Liver (tissue), 9 donors: ENCODE data around the gene MGAT5. TPM values are rescaled to one million over a fixed set of nuclear protein-coding genes. Genes with fewer than 3 reads are reported as not detected.

ENCODE experiments used
- DNase-seq: peaks from one replicate; pipeline ENCODE4 v3.0.0-alpha.2; 2017; ENCODE audit warnings: low spot score
- H3K27ac ChIP-seq, 2 donors: one replicate each; pipeline ENCODE4 v1.7.0; 2013; ENCODE audit warnings: inconsistent platforms in 2 of 2, low read length in 2 of 2, control low read depth in 1 of 2, low read depth in 1 of 2, mild to moderate bottlenecking in 1 of 2
- H3K27me3 ChIP-seq, 4 donors: one replicate each; pipeline versions ENCODE4 v1.6.1 to v1.7.0; 2013; ENCODE audit warnings: low read length in 3 of 4, inconsistent platforms in 1 of 4, mild to moderate bottlenecking in 1 of 4, moderate library complexity in 1 of 4; ENCODE audit not compliant: control insufficient read depth in 4 of 4, insufficient read depth in 4 of 4
- H3K36me3 ChIP-seq, 4 donors: one replicate each; pipeline versions ENCODE4 v1.6.1 to v1.7.0; 2013; ENCODE audit warnings: low read length in 3 of 4, mild to moderate bottlenecking in 3 of 4, low read depth in 1 of 4, moderate library complexity in 1 of 4; ENCODE audit not compliant: control insufficient read depth in 4 of 4, insufficient read depth in 3 of 4
- H3K4me1 ChIP-seq, 4 donors: one replicate each; pipeline versions ENCODE4 v1.6.1 to v1.7.0; 2013; ENCODE audit warnings: low read length in 3 of 4, mild to moderate bottlenecking in 3 of 4, moderate library complexity in 1 of 4; ENCODE audit not compliant: control insufficient read depth in 4 of 4, insufficient read depth in 4 of 4
- H3K4me3 ChIP-seq, 3 donors: one replicate each; pipeline versions ENCODE4 v1.6.1 to v1.7.0; 2013; ENCODE audit warnings: low read length in 3 of 3, control low read depth in 1 of 3, low read depth in 1 of 3, mild to moderate bottlenecking in 1 of 3
- H3K9ac ChIP-seq, 2 donors: one replicate each; pipeline ENCODE4 v1.7.0; 2013; ENCODE audit warnings: low read length in 2 of 2, mild to moderate bottlenecking in 2 of 2, moderate library complexity in 2 of 2, control low read depth in 1 of 2, low read depth in 1 of 2
- H3K9me3 ChIP-seq, 4 donors: one replicate each; pipeline versions ENCODE4 v1.6.1 to v1.7.0; 2013; ENCODE audit warnings: low read length in 3 of 4; ENCODE audit not compliant: control insufficient read depth in 4 of 4
- EGR1 ChIP-seq, 2 donors: IDR thresholded peaks; 2 replicates each; pipeline ENCODE4 v1.6.1; 2016 to 2018; ENCODE audit warnings: antibody characterized with exemption in 2 of 2, low read depth in 2 of 2
- FOXA1 ChIP-seq: IDR thresholded peaks from 2 replicates; pipeline ENCODE4 v1.6.1; 2016; ENCODE audit warnings: antibody characterized with exemption
- FOXA2 ChIP-seq: IDR thresholded peaks from 2 replicates; pipeline ENCODE4 v1.6.1; 2016; ENCODE audit warnings: antibody characterized with exemption
- GABPA ChIP-seq, 2 donors: IDR thresholded peaks in 1 of 2; conservative IDR thresholded peaks in 1 of 2; 2 replicates each; pipeline ENCODE4 v1.6.1; 2016; ENCODE audit warnings: antibody characterized with exemption in 2 of 2, mild to moderate bottlenecking in 1 of 2, moderate library complexity in 1 of 2
- HNF4A ChIP-seq, 2 donors: conservative IDR thresholded peaks; 2 replicates each; pipeline ENCODE4 v1.6.1; 2016; ENCODE audit warnings: antibody characterized with exemption in 2 of 2, mild to moderate bottlenecking in 2 of 2
- HNF4G ChIP-seq: IDR thresholded peaks from 2 replicates; pipeline ENCODE4 v1.6.1; 2016; ENCODE audit warnings: antibody characterized with exemption
- JUND ChIP-seq, 2 donors: IDR thresholded peaks; 2 replicates each; pipeline ENCODE4 v1.6.1; 2016; ENCODE audit warnings: antibody characterized with exemption in 2 of 2
- NR2F2 ChIP-seq: IDR thresholded peaks from 2 replicates; pipeline ENCODE4 v1.6.1; 2016; ENCODE audit warnings: antibody characterized with exemption
- RAD21 ChIP-seq, 2 donors: IDR thresholded peaks; 2 replicates each; pipeline ENCODE4 v1.6.1; 2016; ENCODE audit warnings: antibody characterized with exemption in 2 of 2, mild to moderate bottlenecking in 2 of 2
- RXRA ChIP-seq, 2 donors: IDR thresholded peaks; 2 replicates each; pipeline ENCODE4 v1.6.1; 2017 to 2018; ENCODE audit warnings: antibody characterized with exemption in 2 of 2, mild to moderate bottlenecking in 1 of 2
- SP1 ChIP-seq: IDR thresholded peaks from 2 replicates; pipeline ENCODE4 v1.6.1; 2018; ENCODE audit warnings: antibody characterized with exemption, mild to moderate bottlenecking
- TAF1 ChIP-seq: conservative IDR thresholded peaks from 2 replicates; pipeline ENCODE4 v1.6.1; 2016; ENCODE audit warnings: antibody characterized with exemption, mild to moderate bottlenecking
- YY1 ChIP-seq: IDR thresholded peaks from 2 replicates; pipeline ENCODE4 v1.6.1; 2016; ENCODE audit warnings: antibody characterized with exemption, mild to moderate bottlenecking
- WGBS: extraction: QIAGEN DNeasy Blood & Tissue Kit; methylation state at CpG from one replicate; pipeline ENCODE4 v1.1.7; 2013; 5-methylcytosine and 5-hydroxymethylcytosine counted together
- polyA plus RNA-seq, 2 donors: library from polyadenylated mRNA; stranded (reverse) in 1 of 2; unstranded in 1 of 2; fragments of 200-250 nt in 1 of 2; fragments of >200 nt in 1 of 2; fragmentation: Nextera tagmentation in 1 of 2; extraction: Ambion mirVana in 1 of 2; gene quantifications; one replicate each; pipeline versions ENCODE4 v1.2.1 to v1.2.3, GENCODE V29; 2013 to 2015
- total RNA-seq, 2 donors: library from RNA; depleted of rRNA; stranded (reverse); fragments of >200 nt; gene quantifications; one replicate each; pipeline ENCODE4 v1.2.3, GENCODE V29; 2014
- TF ChIP-seq, protein P1 (sequence below): IDR thresholded peaks from 2 replicates; pipeline ENCODE4 v1.6.1; 2016; ENCODE audit warnings: antibody characterized with exemption
- TF ChIP-seq, protein P2 (sequence below): IDR thresholded peaks from 2 replicates; pipeline ENCODE4 v1.6.1; 2016; ENCODE audit warnings: antibody characterized with exemption
- TF ChIP-seq, protein P3 (sequence below): IDR thresholded peaks from 2 replicates; pipeline ENCODE4 v1.6.1; 2016; ENCODE audit warnings: antibody characterized with exemption, mild to moderate bottlenecking
- TF ChIP-seq, protein P4 (sequence below): IDR thresholded peaks from 2 replicates; pipeline ENCODE4 v1.6.1; 2016; ENCODE audit warnings: antibody characterized with exemption
- TF ChIP-seq, protein P5 (sequence below): fragments of 150-350 bp; IDR thresholded peaks from 2 replicates; pipeline ENCODE4 v1.5.1; 2017; ENCODE audit warnings: improper control_type of control experiment, low read depth, low read length; ENCODE audit not compliant: missing input control
- donor health status: healthy.
- donor health status: healthy.
- donor health status: healthy.
- donor health status: healthy.
- donor health status: healthy.

MGAT5 gene
- total and polyA plus RNA-seq, 4 donors, result 1.8 to 12.7 (median 5.6) TPM

DNA sequence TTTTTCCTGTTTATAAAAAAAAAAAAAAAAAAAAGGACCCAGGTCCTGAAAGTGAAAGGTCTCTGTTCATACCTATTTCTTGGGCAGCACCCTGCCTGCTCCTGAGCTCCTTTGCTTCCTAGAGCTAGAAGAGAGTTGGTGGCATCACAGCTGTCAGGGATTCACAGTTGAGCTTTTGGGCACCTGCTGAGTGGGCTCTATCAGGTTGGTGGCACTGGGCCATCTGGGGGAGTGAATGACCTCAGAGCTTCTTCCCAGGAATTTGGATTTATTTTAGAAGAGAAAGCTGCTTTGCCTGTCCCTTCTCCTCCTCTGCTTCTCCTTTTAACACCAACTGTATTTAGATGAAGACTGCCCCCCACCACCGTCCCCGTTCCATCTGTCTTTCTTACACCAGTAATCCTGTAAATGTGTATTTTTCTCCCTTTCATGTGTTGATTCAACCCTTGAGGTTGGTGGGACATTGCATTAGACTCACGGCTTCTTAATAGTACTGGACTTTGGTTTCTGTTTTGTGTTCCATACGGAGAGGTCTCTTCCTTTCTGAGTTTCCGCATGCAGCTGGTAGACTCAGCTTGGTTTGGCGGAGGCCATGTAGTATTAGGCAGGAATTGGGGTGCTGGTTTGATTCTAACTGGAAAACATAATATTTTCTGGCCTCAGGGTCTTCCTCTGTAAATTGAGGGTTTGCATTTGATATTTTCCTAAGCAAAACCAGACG is 7.6 kb upstream of the MGAT5 start:
- Histone ChIP-seq H3K9ac (no peak overlapping the region), H3K27ac (no peak overlapping the region), H3K4me1 (peaks cover 0 to 5% (median 0%) of the 10 kb centered on the region in 4 donors), H3K4me3 (no peak overlapping the region), H3K27me3 (no peaks in the 10 kb centered on the region), H3K36me3 (no peaks in the 10 kb centered on the region), H3K9me3 (no peaks in the 10 kb centered on the region)
- DNase-seq, result no peak
- 67% methylated on average over 7 of the region's 7 CpGs for WGBS
- TF ChIP-seq SP1, result no peak
- TF ChIP-seq, protein P1, sequence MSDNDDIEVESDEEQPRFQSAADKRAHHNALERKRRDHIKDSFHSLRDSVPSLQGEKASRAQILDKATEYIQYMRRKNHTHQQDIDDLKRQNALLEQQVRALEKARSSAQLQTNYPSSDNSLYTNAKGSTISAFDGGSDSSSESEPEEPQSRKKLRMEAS, result no peak
- TF ChIP-seq, protein P2, sequence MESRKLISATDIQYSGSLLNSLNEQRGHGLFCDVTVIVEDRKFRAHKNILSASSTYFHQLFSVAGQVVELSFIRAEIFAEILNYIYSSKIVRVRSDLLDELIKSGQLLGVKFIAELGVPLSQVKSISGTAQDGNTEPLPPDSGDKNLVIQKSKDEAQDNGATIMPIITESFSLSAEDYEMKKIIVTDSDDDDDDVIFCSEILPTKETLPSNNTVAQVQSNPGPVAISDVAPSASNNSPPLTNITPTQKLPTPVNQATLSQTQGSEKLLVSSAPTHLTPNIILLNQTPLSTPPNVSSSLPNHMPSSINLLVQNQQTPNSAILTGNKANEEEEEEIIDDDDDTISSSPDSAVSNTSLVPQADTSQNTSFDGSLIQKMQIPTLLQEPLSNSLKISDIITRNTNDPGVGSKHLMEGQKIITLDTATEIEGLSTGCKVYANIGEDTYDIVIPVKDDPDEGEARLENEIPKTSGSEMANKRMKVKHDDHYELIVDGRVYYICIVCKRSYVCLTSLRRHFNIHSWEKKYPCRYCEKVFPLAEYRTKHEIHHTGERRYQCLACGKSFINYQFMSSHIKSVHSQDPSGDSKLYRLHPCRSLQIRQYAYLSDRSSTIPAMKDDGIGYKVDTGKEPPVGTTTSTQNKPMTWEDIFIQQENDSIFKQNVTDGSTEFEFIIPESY, result no peak
- TF ChIP-seq TAF1, result no peak
- TF ChIP-seq HNF4A (conservative IDR thresholded peaks at IDR 0.05), result peak in 1 of 2 donors; percentile 7
- TF ChIP-seq NR2F2, result no peak
- peak in 1 of 2 donors; percentile 5 for TF ChIP-seq RAD21 (IDR thresholded peaks at IDR 0.05)
- no peak for TF ChIP-seq JUND (IDR thresholded peaks at IDR 0.05)

DNA sequence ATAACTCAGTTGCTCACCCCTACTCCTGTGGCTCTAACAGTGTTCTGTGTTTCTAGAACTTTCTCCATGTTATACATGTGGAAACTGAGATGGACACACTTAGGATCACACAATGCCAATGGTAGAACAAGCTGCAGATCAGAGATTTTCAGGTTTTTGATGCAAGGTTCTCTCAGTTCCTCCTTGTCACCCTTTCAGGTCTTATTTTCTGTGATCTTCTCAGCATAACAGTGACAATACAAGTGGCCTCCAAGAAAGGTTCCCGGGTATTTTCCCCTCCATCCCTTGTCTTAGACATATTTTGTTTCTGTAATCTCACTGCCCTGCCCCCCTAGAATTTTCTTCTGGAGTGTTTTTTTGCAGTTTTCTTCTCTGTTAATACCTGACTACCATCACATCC is 6.2 kb upstream of the MGAT5 start:
- H3K27ac ChIP-seq, result no peak overlapping the region

More for the DNA sequence above, 6.2 kb upstream of the MGAT5 start:
- Histone ChIP-seq H3K27me3 (no peaks in the 10 kb centered on the region), H3K9ac (no peak overlapping the region), H3K4me1 (peaks cover 0 to 5% (median 0%) of the 10 kb centered on the region in 4 donors), H3K4me3 (no peak overlapping the region), H3K36me3 (no peaks in the 10 kb centered on the region), H3K9me3 (no peaks in the 10 kb centered on the region)
- TF ChIP-seq EGR1 (IDR thresholded peaks at IDR 0.05; ENCODE audit: low read depth in 2 of 2) (no peak), TAF1 (no peak), FOXA1 (no peak), HNF4A (conservative IDR thresholded peaks at IDR 0.05) (no peak), SP1 (no peak), NR2F2 (no peak), RXRA (IDR thresholded peaks at IDR 0.05) (no peak), YY1 (no peak), HNF4G (no peak), RAD21 (IDR thresholded peaks at IDR 0.05) (no peak), JUND (IDR thresholded peaks at IDR 0.05) (no peak), FOXA2 (no peak), GABPA (IDR thresholded peaks at IDR 0.05 in 1 of 2, conservative IDR thresholded peaks at IDR 0.05 in 1 of 2) (no peak)
- TF ChIP-seq, protein P3, sequence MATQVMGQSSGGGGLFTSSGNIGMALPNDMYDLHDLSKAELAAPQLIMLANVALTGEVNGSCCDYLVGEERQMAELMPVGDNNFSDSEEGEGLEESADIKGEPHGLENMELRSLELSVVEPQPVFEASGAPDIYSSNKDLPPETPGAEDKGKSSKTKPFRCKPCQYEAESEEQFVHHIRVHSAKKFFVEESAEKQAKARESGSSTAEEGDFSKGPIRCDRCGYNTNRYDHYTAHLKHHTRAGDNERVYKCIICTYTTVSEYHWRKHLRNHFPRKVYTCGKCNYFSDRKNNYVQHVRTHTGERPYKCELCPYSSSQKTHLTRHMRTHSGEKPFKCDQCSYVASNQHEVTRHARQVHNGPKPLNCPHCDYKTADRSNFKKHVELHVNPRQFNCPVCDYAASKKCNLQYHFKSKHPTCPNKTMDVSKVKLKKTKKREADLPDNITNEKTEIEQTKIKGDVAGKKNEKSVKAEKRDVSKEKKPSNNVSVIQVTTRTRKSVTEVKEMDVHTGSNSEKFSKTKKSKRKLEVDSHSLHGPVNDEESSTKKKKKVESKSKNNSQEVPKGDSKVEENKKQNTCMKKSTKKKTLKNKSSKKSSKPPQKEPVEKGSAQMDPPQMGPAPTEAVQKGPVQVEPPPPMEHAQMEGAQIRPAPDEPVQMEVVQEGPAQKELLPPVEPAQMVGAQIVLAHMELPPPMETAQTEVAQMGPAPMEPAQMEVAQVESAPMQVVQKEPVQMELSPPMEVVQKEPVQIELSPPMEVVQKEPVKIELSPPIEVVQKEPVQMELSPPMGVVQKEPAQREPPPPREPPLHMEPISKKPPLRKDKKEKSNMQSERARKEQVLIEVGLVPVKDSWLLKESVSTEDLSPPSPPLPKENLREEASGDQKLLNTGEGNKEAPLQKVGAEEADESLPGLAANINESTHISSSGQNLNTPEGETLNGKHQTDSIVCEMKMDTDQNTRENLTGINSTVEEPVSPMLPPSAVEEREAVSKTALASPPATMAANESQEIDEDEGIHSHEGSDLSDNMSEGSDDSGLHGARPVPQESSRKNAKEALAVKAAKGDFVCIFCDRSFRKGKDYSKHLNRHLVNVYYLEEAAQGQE, result no peak
- TF ChIP-seq, protein P1, result no peak
- TF ChIP-seq, protein P4, sequence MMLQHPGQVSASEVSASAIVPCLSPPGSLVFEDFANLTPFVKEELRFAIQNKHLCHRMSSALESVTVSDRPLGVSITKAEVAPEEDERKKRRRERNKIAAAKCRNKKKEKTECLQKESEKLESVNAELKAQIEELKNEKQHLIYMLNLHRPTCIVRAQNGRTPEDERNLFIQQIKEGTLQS, result no peak
- TF ChIP-seq, protein P5, sequence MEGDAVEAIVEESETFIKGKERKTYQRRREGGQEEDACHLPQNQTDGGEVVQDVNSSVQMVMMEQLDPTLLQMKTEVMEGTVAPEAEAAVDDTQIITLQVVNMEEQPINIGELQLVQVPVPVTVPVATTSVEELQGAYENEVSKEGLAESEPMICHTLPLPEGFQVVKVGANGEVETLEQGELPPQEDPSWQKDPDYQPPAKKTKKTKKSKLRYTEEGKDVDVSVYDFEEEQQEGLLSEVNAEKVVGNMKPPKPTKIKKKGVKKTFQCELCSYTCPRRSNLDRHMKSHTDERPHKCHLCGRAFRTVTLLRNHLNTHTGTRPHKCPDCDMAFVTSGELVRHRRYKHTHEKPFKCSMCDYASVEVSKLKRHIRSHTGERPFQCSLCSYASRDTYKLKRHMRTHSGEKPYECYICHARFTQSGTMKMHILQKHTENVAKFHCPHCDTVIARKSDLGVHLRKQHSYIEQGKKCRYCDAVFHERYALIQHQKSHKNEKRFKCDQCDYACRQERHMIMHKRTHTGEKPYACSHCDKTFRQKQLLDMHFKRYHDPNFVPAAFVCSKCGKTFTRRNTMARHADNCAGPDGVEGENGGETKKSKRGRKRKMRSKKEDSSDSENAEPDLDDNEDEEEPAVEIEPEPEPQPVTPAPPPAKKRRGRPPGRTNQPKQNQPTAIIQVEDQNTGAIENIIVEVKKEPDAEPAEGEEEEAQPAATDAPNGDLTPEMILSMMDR, result no peak
- TF ChIP-seq, protein P2, result no peak
- no peak for DNase-seq
- WGBS, result 93% methylated on average over 1 of the region's 1 CpG
